Mesothelial cell of epicardium (in vitro differentiated cells): ENCODE measurements around the gene WDR36. TPM values are rescaled to one million over a fixed set of nuclear protein-coding genes. Genes with fewer than 3 reads are reported as not detected.

Experiments
- DNase-seq, 2 experiments: peaks; one replicate each; pipeline ENCODE4 v3.0.0; 2021; ENCODE audit warnings: low spot score in 2 of 2; ENCODE audit not compliant: unreplicated experiment in 2 of 2
- H3K27ac Mint-ChIP-seq: 2 replicates; pipeline ENCODE4 v1.8.0; 2021; ENCODE audit warnings: mixed read lengths
- H3K27me3 Mint-ChIP-seq: 2 replicates; pipeline ENCODE4 v1.8.0; 2021; ENCODE audit warnings: low read depth, mixed read lengths
- H3K36me3 Mint-ChIP-seq: 2 replicates; pipeline ENCODE4 v1.8.0; 2021; ENCODE audit warnings: mixed read lengths
- H3K4me1 Mint-ChIP-seq: 2 replicates; pipeline ENCODE4 v1.8.0; 2021; ENCODE audit warnings: mixed read lengths
- H3K4me3 Mint-ChIP-seq: 2 replicates; pipeline ENCODE4 v1.8.0; 2021; ENCODE audit warnings: mild to moderate bottlenecking, moderate library complexity, mixed read lengths
- H3K9me3 Mint-ChIP-seq: 2 replicates; pipeline ENCODE4 v1.8.0; 2021; ENCODE audit warnings: mixed read lengths
- total RNA-seq: library from RNA; stranded (reverse); gene quantifications from 3 replicates; pipeline ENCODE4 v1.2.1, GENCODE V29; 2021
- TF ChIP-seq, protein P1 (sequence below): fragments of 200-600 bp; sonication (generic); IDR thresholded peaks from one replicate; pipeline ENCODE4 v1.5.0; 2021; ENCODE audit warnings: antibody characterized with exemption; ENCODE audit not compliant: unreplicated experiment

WDR36 gene
- total RNA-seq, 1 donor from 2014 or later = 37.6 TPM

DNA sequence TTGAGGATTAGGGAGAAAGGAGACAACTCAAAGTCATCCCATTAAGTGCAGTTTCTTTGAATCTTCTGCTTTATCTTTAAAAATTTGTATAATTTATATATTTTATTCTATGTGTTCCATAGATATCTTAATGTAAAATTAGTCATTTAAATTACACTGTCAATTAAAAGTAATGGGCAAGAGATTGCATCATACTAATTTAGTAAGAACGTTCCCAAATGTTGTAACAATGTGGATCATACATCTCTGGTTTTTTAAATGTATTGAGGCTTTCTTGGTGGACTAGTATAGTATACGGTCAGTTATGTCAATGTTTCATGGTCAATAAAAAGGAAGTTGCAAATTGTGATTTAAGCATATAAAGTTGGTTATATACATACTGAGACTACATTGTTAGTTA, 14.5 kb upstream of the WDR36 start:
- Mint-ChIP-seq H3K36me3 (no peaks in the 10 kb centered on the region), H3K27me3 (peaks cover 80% of the 10 kb centered on the region), H3K4me3 (no peak overlapping the region), H3K9me3 (no peaks in the 10 kb centered on the region), H3K27ac (no peak overlapping the region), H3K4me1 (peaks cover 9% of the 10 kb centered on the region)
- TF ChIP-seq, protein P1, sequence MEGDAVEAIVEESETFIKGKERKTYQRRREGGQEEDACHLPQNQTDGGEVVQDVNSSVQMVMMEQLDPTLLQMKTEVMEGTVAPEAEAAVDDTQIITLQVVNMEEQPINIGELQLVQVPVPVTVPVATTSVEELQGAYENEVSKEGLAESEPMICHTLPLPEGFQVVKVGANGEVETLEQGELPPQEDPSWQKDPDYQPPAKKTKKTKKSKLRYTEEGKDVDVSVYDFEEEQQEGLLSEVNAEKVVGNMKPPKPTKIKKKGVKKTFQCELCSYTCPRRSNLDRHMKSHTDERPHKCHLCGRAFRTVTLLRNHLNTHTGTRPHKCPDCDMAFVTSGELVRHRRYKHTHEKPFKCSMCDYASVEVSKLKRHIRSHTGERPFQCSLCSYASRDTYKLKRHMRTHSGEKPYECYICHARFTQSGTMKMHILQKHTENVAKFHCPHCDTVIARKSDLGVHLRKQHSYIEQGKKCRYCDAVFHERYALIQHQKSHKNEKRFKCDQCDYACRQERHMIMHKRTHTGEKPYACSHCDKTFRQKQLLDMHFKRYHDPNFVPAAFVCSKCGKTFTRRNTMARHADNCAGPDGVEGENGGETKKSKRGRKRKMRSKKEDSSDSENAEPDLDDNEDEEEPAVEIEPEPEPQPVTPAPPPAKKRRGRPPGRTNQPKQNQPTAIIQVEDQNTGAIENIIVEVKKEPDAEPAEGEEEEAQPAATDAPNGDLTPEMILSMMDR = no peak
- DNase-seq = no peak

DNA sequence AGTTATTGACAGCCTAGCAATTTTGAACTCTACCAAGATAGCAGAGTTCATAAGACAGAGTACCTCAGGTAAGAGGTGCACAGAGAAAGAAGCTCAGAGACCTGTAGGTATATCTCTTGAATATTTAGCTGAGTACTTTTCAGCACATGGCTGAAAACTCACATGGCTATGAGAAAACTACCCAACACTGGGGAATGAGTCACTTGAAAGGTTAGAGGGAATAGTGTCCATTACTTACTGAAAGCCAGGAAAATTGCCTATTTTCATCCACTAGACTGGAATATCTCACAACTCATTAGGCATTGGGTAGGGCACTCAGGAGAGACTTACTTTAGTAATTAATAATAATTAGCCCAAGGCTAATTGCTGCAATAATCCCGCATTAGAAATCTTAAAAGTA, 12.3 kb upstream of the WDR36 start:
- H3K4me1 Mint-ChIP-seq = no peaks in the 10 kb centered on the region
- H3K36me3 Mint-ChIP-seq = no peaks in the 10 kb centered on the region
- no peak overlapping the region for H3K4me3 Mint-ChIP-seq
- H3K27ac Mint-ChIP-seq = no peak overlapping the region
- no peak for DNase-seq
- peaks cover 73% of the 10 kb centered on the region for H3K27me3 Mint-ChIP-seq
- TF ChIP-seq, protein P1 = no peak
- H3K9me3 Mint-ChIP-seq = no peaks in the 10 kb centered on the region

DNA sequence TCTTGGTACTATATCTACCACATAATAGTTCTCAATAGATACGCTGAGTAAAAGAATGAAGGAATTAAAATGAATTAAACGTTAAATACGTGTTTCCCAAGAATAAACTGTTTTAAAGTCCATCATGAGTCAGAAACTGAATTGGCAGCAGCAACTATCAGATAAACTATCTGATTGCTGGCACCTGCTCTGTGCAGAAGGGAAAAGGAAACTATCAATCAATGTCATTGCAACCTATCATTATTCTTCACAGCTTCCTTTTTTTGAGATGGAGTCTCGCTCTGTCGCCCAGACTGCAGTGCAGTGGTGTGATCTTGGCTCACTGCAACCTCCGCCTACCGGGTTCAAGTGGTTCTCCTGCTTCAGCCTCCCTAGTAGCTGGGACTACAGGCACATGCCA, 8.8 kb upstream of the WDR36 start:
- TF ChIP-seq, protein P1 = no peak
- Mint-ChIP-seq H3K27me3 (peaks cover 51% of the 10 kb centered on the region), H3K4me3 (no peak overlapping the region), H3K4me1 (no peaks in the 10 kb centered on the region), H3K36me3 (no peaks in the 10 kb centered on the region), H3K9me3 (no peaks in the 10 kb centered on the region), H3K27ac (no peak overlapping the region)
- DNase-seq = no peak

DNA sequence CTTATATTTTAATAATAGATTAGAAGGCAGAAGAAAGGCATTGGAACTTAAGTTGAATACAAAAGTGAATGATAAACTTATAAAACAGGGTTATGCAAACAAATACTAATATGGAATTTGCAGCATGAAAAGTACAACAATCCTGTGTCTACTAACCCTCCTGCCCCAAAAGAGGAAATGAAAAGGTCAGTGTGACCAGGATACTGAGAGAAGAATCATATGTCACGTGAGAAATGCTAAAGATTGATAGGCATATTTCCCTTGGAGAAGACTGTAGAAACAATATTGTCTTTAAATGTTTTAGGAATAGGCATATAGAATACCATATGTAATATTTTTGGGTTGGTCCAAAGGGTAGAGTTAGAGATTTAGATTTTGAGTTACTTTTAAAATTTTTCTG, 3.8 kb downstream of the WDR36 start:
- Mint-ChIP-seq H3K27ac (no peak overlapping the region), H3K36me3 (peaks cover 16% of the 10 kb centered on the region), H3K9me3 (peaks cover 7% of the 10 kb centered on the region), H3K4me3 (no peak overlapping the region), H3K27me3 (peaks cover 1% of the 10 kb centered on the region), H3K4me1 (peaks cover 24% of the 10 kb centered on the region)
- TF ChIP-seq, protein P1 = no peak
- no peak for DNase-seq

DNA sequence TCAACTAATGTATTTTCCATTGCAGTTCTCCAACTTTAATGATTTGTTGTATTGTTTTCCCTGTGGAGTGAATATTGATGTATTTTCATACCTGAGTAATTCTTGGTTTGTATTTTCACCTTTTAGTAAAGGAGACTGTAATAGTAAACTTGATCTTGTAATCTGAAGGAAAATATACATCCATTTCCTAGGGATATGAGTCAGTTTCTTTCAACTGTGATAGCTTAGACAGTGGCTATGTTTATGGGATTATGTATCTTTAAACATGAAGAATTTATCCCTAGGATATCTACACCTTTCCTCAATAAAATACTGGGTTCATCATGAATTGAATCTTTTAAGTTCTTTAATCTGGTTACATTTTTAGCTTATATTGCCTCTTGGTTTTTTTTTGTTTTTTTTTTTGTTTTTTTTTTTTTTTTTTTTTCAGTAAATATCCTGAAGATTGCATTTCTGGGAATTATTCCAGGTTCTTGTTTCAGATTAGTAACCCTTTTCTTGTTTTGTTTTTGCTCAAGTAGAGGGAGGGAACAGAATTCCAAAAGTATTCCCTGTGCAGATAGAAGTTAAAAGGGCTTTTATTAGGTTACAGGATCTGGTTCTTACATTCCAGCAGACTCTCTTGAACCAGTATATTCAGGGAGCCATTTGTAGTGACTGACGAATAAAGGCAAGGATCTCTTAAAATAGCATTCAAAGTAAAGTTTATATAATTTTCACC, 7.1 kb downstream of the WDR36 start:
- Mint-ChIP-seq H3K4me1 (peaks cover 8% of the 10 kb centered on the region), H3K9me3 (no peaks in the 10 kb centered on the region), H3K27me3 (no peaks in the 10 kb centered on the region), H3K4me3 (no peak overlapping the region), H3K36me3 (peaks cover 29% of the 10 kb centered on the region), H3K27ac (no peak overlapping the region)
- TF ChIP-seq, protein P1 = no peak
- DNase-seq = no peak
